ENCODE data around the gene ALDH9A1. TPM values are rescaled to one million over a fixed set of nuclear protein-coding genes. Genes with fewer than 3 reads are reported as not detected.

Gene ALDH9A1
- total RNA-seq, 1 donor from 2014 or later, result 57.3 TPM

- intact Hi-C loops (cut with micrococcal nuclease), result no loop called here
Observed at GRCh38 chr1:165628147-165628822, 70.1 kb downstream of the ALDH9A1 start.

- intact Hi-C loops (cut with micrococcal nuclease), result no loop called here
Observed at GRCh38 chr1:165624441-165624840, 73.9 kb downstream of the ALDH9A1 start.

GRCh38 chr1:165623624-165624023, 74.7 kb downstream of the ALDH9A1 start:
- intact Hi-C loops (cut with micrococcal nuclease), result no loop called here

- intact Hi-C loops (cut with micrococcal nuclease), result no loop called here
Observed at GRCh38 chr1:165619647-165620151, 78.7 kb downstream of the ALDH9A1 start.

GRCh38 chr1:165616987-165617546, 81.3 kb downstream of the ALDH9A1 start:
- intact Hi-C loops (cut with micrococcal nuclease), result no loop called here

- intact Hi-C loops (cut with micrococcal nuclease), result no loop called here
Observed at GRCh38 chr1:165616054-165616612, 82.2 kb downstream of the ALDH9A1 start.

Other genes starting within 250 kb of the ALDH9A1 start
- gene LRRC52, start 154.6 kb downstream of the ALDH9A1 start, total RNA-seq, result not detected in 2 replicates
- 100 and 101 TPM in 2 replicates for gene MGST3, start 67.3 kb downstream of the ALDH9A1 start, total RNA-seq
- gene TMCO1, start 70.3 kb upstream of the ALDH9A1 start, total RNA-seq, result 103 and 105 TPM in 2 replicates
- gene UCK2, start 129.1 kb upstream of the ALDH9A1 start, total RNA-seq, result 52.0 and 53.4 TPM in 2 replicates

All from T-helper 2 cell treated with Interferon-gamma antibody and Interleukin-4, amounts not matched to agents 100 ng/mL and 5 ng/mL, for 36 hours (primary cell).